ENCODE measurements around the gene KCNQ1.

The KCNQ1 gene

DNA sequence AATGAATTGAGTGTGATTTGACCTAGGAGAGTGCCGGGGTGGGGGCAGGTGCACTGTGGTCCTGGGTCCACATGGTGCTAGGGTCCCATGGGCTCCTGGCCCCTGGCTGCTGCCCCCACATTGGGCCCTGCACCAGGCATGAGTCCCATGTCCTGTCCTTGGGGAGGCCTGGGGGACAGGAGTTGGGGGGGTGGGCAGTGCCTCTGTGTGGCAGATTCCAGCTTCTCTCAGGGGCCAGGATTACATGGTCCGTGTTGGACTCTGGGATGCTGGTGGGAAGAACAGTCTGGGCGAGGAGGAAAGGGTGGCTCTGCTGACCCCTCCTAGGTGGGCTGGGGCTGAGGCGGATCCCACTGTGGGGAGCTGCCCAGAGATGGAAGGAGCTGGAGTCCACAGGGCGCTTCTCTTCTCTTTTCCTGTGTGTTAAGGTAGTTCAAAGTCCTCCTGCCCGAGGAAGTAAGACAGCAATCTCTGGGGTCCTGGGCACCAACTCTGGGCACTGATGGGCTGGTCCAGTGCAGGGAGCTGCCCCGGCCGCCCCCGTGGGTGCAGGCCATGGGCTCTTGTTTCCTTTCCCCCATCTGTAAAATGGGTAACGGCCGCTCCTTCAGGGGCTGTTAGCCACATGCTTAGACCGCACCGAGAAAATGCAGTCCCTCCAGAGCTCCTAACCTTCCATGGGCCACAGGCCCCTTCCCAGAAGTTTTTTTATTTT, 19.8 kb downstream of the KCNQ1 start:
- no peak overlapping the region for H3K27ac ChIP-seq (ENCODE audit: low read depth, low read length)
- no peaks in the 10 kb centered on the region for H3K27me3 ChIP-seq (ENCODE audit: control insufficient read depth, insufficient read depth, low read length)

DNA sequence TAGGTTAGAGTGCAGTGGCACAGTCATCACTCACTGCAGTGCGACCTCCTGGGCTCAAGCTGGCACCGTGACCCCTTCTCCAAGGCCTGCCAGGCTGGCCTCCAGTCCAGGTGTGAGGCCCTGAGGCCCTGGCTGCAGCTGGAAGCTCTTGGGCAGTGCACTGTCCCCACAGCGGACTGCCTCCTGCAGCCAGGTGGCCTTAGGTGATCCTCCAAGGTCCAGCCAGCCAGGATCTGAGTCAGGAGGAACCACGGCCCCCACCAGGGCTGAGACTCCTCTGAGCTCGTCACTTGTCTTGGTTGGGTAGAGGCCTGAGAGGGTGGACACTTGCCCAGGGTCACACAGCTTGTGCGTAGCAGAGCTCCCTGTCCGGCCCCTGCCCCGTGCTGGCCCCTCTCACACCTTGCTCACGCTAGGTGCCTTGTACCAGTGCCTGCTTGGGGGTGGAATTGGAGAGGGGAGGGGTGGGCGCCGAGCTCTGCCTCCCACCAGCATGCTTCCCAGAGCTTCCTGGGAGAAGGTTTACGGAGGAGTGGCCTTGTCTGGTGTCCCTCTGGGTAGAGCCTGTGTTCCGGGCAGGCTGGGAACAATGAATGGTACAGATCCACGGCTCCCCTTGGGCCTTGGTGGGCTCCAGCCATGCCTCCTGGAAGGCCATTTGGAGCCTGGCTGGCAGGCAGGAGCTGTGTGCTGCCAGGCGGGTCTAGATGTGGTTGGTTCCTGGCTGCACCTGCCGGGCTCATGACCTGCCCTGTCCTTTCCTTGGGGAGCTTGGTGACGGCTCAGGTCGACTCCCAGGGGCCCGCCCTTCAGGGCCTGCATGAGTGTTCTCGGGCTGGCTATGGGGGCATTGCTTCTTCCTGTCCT, 20.6 kb downstream of the KCNQ1 start:
- Histone ChIP-seq H3K27ac (ENCODE audit: low read depth, low read length) (no peak overlapping the region), H3K4me1 (ENCODE audit: control insufficient read depth, insufficient read depth, low read length) (no peaks in the 10 kb centered on the region), H3K27me3 (ENCODE audit: control insufficient read depth, insufficient read depth, low read length) (no peaks in the 10 kb centered on the region), H3K4me3 (ENCODE audit: low read length) (no peak overlapping the region), H3K9ac (ENCODE audit: low read length) (no peak overlapping the region), H3K36me3 (ENCODE audit: control insufficient read depth, insufficient read depth, low read length) (no peaks in the 10 kb centered on the region)

More for the DNA sequence above, 19.8 kb downstream of the KCNQ1 start:
- Histone ChIP-seq H3K4me3 (ENCODE audit: low read length) (no peak overlapping the region), H3K36me3 (ENCODE audit: control insufficient read depth, insufficient read depth, low read length) (no peaks in the 10 kb centered on the region), H3K9ac (ENCODE audit: low read length) (no peak overlapping the region), H3K4me1 (ENCODE audit: control insufficient read depth, insufficient read depth, low read length) (no peaks in the 10 kb centered on the region)

DNA sequence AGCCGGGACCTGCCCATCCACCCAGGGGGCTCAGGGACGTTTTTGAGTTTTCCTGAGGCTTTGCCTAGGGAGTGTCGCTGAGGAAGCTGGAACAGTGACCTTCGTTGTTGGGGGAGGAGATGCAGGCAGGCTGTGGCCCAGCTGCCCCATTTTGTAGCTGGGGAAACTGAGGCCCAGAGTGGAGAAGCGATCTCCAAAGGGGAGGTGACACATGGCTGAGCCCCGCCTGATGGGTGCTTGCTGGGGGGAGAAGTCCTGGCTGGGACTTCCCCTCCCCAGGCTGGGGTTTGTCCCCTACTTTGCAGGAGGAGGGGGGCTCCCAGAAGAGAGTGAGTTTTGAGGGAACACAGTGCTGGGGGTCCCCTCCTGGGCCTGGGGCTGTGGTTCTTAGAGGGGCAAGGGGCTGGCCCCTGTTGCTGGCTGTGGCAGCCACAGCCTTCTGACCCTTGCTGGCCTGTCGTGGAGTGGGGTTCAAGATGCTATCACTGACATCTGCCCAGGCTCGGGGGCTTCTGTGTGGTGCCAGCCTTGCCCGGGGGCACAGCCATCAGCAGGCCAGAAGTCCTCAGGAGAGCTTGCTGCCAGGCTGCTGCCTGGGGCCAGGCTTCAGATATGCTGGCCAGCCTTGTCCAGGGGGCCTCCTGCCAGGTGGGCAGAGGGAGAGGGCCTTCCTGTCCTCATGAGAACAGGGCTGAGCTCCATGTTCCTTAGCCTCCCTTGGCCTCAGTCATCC, 21.4 kb downstream of the KCNQ1 start:
- no peak overlapping the region for H3K4me3 ChIP-seq (ENCODE audit: low read length)
- no peaks in the 10 kb centered on the region for H3K4me1 ChIP-seq (ENCODE audit: control insufficient read depth, insufficient read depth, low read length)
- H3K27me3 ChIP-seq (ENCODE audit: control insufficient read depth, insufficient read depth, low read length) = no peaks in the 10 kb centered on the region
- no peak overlapping the region for H3K9ac ChIP-seq (ENCODE audit: low read length)
- H3K27ac ChIP-seq (ENCODE audit: low read depth, low read length) = no peak overlapping the region
- H3K36me3 ChIP-seq (ENCODE audit: control insufficient read depth, insufficient read depth, low read length) = no peaks in the 10 kb centered on the region

DNA sequence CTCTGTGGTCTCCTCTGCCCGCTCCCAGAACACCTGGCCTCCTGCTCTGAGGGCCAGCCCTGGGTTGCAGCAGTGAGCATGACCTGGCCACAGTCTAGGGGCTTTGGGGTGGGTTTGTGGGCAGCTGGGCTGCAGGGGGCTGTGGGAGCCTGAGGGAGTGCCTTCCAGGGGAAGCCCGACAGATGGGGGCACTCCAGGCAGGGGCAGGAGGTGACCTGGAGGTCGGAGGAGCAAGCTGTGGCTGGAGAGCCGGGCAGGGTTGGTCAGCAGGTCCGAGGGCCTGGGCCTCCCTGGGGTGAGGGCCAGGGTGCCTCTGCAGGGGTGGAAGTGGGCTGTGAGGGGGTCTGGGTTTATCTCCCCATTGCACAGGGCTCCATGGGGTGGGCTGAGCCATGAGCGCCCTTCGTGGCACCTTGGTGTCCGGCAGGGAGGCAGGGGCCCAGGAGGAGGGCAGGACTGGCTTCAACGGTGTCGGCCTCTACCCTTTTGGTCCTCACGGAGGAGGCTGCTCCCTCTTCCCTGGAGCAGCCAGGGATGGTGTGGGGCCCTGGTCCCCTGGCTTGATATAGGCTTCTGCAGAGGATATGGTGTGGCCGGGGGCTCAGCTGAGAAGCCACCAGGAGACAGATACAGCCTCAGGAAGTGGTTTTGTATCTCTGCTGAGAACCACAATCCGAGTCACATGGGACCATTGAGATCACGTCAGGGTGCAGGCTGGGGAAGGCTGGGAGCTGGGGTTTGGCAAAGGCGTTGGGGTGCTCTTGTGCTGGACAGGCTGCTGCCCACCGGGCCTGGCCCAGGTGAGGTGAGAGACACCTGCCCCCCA, 22.3 kb downstream of the KCNQ1 start:
- Histone ChIP-seq H3K4me3 (ENCODE audit: low read length) (no peak overlapping the region), H3K27me3 (ENCODE audit: control insufficient read depth, insufficient read depth, low read length) (no peaks in the 10 kb centered on the region), H3K27ac (ENCODE audit: low read depth, low read length) (no peak overlapping the region), H3K4me1 (ENCODE audit: control insufficient read depth, insufficient read depth, low read length) (no peaks in the 10 kb centered on the region), H3K36me3 (ENCODE audit: control insufficient read depth, insufficient read depth, low read length) (no peaks in the 10 kb centered on the region), H3K9ac (ENCODE audit: low read length) (no peak overlapping the region)

DNA sequence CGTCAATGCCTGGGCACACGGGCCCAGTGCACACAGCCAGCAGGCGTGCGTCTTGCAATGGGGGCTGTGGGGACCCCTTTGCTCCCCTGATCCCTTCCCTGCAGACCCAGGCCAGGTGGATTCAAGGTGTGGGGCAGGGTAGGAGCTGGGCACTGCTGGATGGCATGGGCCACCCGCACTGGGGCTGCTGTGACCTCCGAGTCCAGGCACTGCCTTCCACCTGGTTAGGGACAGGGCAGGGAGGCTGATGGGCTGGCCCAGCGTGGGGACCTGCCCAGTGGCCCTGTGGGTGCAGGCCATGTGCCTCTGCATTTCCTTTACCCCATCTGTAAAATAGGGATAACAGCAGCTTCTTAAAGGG, 22.9 kb downstream of the KCNQ1 start:
- no peak overlapping the region for H3K27ac ChIP-seq (ENCODE audit: low read depth, low read length)
- H3K4me1 ChIP-seq (ENCODE audit: control insufficient read depth, insufficient read depth, low read length) = no peaks in the 10 kb centered on the region
- no peak overlapping the region for H3K9ac ChIP-seq (ENCODE audit: low read length)
- no peak overlapping the region for H3K4me3 ChIP-seq (ENCODE audit: low read length)
- no peaks in the 10 kb centered on the region for H3K36me3 ChIP-seq (ENCODE audit: control insufficient read depth, insufficient read depth, low read length)
- H3K27me3 ChIP-seq (ENCODE audit: control insufficient read depth, insufficient read depth, low read length) = no peaks in the 10 kb centered on the region

DNA sequence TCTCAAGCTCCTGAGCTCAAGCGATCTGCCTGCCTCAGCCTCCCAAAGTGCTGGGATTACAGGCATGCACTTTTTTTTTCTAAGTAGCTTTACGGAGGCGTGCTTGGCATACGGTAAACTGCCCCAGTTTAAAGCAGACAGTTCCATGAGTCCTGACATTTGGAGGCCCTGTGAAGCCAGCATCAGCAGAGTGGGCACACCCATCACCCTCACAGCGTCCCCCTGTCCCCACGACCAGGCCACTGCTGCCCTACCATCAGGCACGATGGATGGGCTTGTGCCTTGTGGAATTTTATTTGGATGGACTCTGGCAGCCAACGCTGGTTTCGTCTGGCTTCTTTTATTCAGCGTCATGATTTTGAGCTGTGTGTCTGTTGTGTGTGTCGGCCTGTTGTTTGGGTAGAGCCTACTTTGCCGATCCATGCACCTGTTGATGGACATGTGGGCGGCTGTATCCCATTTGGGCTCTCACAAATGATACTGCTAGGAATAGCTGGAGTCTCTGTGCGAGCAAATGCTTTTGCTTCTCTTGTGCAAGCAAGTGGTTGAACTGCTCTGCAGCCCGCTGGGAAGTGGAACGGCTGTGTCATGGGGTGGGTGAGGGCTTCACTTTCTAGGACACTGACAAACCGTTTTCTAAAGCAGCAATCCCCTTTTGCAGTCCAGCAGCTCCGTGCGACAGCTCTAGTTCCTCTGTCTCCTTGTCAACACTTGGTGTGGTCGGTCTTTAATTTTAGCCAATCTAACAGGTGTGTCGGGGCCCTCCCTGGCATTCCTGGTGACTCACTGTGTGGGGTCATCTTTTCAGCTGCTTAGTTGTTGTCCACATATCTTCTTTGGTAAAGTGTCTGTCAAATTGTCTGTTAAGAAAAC, 23.8 kb downstream of the KCNQ1 start:
- Histone ChIP-seq H3K4me1 (ENCODE audit: control insufficient read depth, insufficient read depth, low read length) (no peaks in the 10 kb centered on the region), H3K27me3 (ENCODE audit: control insufficient read depth, insufficient read depth, low read length) (no peaks in the 10 kb centered on the region)

DNA sequence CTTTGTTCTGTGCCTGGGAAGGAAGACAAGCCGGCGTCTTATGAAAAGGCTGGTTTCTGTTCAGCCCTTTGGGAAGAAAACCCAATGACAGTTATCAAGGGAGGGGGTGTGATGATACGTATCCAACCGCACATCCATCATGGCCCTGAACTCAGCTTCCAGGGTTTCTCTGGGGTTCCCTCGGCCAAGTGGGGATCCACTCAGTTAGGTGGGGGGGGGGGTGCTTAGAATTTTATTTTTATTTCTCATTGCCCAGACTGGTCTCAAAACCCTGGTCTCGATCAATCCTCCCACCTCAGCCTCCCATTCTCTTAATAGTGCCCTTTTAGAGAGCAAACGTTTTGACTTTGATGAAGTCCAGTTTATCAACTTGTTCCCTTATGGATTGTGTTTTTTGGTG, 25.7 kb downstream of the KCNQ1 start:
- H3K27ac ChIP-seq (ENCODE audit: low read depth, low read length) = no peak overlapping the region

More for the DNA sequence above, 23.8 kb downstream of the KCNQ1 start:
- Histone ChIP-seq H3K9ac (ENCODE audit: low read length) (no peak overlapping the region), H3K27ac (ENCODE audit: low read depth, low read length) (no peak overlapping the region), H3K36me3 (ENCODE audit: control insufficient read depth, insufficient read depth, low read length) (no peaks in the 10 kb centered on the region), H3K4me3 (ENCODE audit: low read length) (no peak overlapping the region)

DNA sequence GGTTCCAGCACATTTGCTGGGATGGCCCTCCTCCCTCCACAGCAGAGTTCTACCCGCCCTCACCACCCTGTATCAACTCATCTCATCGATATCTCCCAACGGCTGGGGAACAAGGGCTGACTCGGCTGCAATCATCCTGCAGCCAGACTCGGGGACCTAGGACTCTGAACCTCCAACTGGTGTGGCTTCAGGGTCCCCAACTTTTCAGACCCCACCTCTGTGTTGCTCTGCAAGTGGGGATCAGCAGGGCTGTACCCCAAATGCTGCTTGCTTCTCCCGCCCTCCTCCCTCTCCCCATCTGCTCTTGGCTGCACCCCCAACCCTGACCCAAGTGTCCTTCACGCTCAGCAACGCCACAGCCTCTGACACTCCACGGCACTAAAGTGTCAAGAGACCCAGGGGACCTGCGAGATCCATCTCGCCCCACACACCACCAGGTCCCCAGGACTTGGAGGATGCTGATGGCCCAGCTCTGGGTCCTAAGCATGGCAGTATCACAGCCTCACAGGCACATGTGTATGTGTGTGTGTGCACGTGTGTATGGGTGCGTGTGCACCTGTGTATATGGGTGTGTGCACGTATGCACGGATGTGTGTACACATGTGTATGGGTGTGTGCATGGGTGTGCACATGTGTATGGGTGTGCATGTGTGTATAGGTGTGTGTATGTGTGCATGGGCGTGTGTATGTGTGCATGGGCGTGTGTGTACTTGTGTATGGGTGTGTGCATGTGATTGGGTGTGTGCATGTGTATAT, 26.4 kb downstream of the KCNQ1 start:
- no peak overlapping the region for H3K4me3 ChIP-seq (ENCODE audit: low read length)
- H3K4me1 ChIP-seq (ENCODE audit: control insufficient read depth, insufficient read depth, low read length) = no peaks in the 10 kb centered on the region
- H3K36me3 ChIP-seq (ENCODE audit: control insufficient read depth, insufficient read depth, low read length) = no peaks in the 10 kb centered on the region
- no peaks in the 10 kb centered on the region for H3K27me3 ChIP-seq (ENCODE audit: control insufficient read depth, insufficient read depth, low read length)
- H3K9ac ChIP-seq (ENCODE audit: low read length) = no peak overlapping the region
- H3K27ac ChIP-seq (ENCODE audit: low read depth, low read length) = no peak overlapping the region

More for the DNA sequence above, 25.7 kb downstream of the KCNQ1 start:
- Histone ChIP-seq H3K27me3 (ENCODE audit: control insufficient read depth, insufficient read depth, low read length) (no peaks in the 10 kb centered on the region), H3K4me1 (ENCODE audit: control insufficient read depth, insufficient read depth, low read length) (no peaks in the 10 kb centered on the region), H3K9ac (ENCODE audit: low read length) (no peak overlapping the region), H3K4me3 (ENCODE audit: low read length) (no peak overlapping the region), H3K36me3 (ENCODE audit: control insufficient read depth, insufficient read depth, low read length) (no peaks in the 10 kb centered on the region)

DNA sequence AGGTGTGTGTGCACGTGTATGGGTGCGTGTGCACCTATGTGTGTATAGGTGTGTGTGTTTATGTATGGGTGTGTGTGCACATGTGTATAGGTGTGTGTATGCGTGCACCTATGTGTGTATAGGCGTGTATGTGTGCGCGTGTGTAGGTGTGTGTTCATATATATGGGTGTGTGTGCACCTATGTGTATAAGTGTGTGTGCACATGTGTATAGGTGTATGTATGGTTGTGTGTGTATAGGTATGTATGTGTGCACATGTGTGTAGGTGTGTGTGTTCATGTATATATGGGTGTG, 26.9 kb downstream of the KCNQ1 start:
- H3K27me3 ChIP-seq (ENCODE audit: control insufficient read depth, insufficient read depth, low read length) = no peaks in the 10 kb centered on the region
- H3K4me1 ChIP-seq (ENCODE audit: control insufficient read depth, insufficient read depth, low read length) = no peaks in the 10 kb centered on the region
- H3K9ac ChIP-seq (ENCODE audit: low read length) = no peak overlapping the region
- no peak overlapping the region for H3K27ac ChIP-seq (ENCODE audit: low read depth, low read length)
- no peak overlapping the region for H3K4me3 ChIP-seq (ENCODE audit: low read length)
- no peaks in the 10 kb centered on the region for H3K36me3 ChIP-seq (ENCODE audit: control insufficient read depth, insufficient read depth, low read length)

DNA sequence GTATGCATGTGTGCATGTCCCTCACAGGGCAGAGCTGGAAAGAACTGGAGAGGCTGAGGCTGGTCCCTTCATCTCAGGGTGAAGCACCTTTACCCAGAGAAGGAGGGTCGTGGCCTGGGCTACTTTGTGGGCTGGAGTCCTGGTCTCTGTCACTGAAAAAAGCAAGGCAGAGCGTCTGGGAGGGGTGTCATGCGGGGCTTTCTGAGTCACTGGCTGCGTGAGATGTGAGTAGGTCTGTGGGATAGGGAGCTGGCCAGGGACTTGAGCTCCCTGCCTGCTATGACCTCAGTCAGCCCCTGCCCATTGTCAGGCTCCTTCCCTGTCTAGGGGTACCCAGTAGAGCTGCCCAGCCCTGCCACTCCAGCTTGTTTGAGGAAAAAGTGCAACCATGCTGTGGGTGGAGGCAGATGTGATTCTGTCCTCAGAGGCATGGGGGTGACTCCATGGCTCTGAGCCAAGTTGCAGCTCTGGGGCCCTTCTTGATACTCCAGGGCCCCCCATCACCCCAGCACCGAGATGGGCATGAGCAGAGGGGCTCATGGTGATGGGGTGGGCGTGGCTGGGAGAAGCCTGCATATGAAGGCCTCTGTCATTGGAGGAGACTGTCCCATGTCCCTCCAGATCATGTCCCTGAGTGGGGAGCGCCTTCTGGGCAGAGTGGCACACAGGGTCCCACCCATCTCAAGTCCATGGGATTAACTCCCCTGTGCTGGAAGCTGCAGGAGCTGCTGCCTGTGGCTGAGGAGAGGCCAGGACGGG, 27.8 kb downstream of the KCNQ1 start:
- Histone ChIP-seq H3K4me1 (ENCODE audit: control insufficient read depth, insufficient read depth, low read length) (no peaks in the 10 kb centered on the region), H3K27me3 (ENCODE audit: control insufficient read depth, insufficient read depth, low read length) (no peaks in the 10 kb centered on the region), H3K27ac (ENCODE audit: low read depth, low read length) (no peak overlapping the region), H3K4me3 (ENCODE audit: low read length) (no peak overlapping the region), H3K9ac (ENCODE audit: low read length) (no peak overlapping the region), H3K36me3 (ENCODE audit: control insufficient read depth, insufficient read depth, low read length) (no peaks in the 10 kb centered on the region)
